Heart left ventricle (tissue), 16 donors: Measurements from ENCODE around the gene UBL7. TPM values are rescaled to one million over a fixed set of nuclear protein-coding genes. Genes with fewer than 3 reads are reported as not detected.
A peak's percentile ranks its signal among the peaks of the same experiment; 100 is the strongest.

Experiments used
- ATAC-seq, 4 donors: fragments of 200-7000 bp; cut with Tn5 transposase; one replicate each; pipeline ENCODE4 v1.9.1; 2020 to 2022; ENCODE audit warnings: moderate library complexity in 4 of 4, mild to moderate bottlenecking in 3 of 4, moderate number of reproducible peaks in 1 of 4
- DNase-seq, 5 donors: peaks; one replicate each; pipeline ENCODE4 v3.0.0-alpha.2; 2020
- H3K27ac ChIP-seq, 12 donors: fragments of 200-600 bp; sonication (generic) in 4 of 12; one replicate each; pipeline versions ENCODE4 v1.5.0 to v1.8.0; 2016 to 2022; ENCODE audit warnings: mild to moderate bottlenecking in 2 of 12
- H3K27me3 ChIP-seq, 9 donors: fragments of 200-600 bp; sonication (generic) in 2 of 9; one replicate each; pipeline versions ENCODE4 v1.5.1 to v1.8.0; 2016 to 2022; ENCODE audit warnings: mild to moderate bottlenecking in 3 of 9
- H3K36me3 ChIP-seq, 9 donors: fragments of 200-600 bp; sonication (generic) in 2 of 9; one replicate each; pipeline versions ENCODE4 v1.5.0 to v1.8.0; 2018 to 2022; ENCODE audit warnings: mild to moderate bottlenecking in 2 of 9
- H3K4me1 ChIP-seq, 12 donors: fragments of 200-600 bp; sonication (generic) in 4 of 12; one replicate each; pipeline versions ENCODE4 v1.5.0 to v1.8.0; 2016 to 2022; ENCODE audit warnings: mild to moderate bottlenecking in 3 of 12
- H3K4me3 ChIP-seq, 12 donors: fragments of 200-600 bp; sonication (generic) in 4 of 12; one replicate each; pipeline versions ENCODE4 v1.5.0 to v1.8.0; 2017 to 2022; ENCODE audit warnings: mild to moderate bottlenecking in 9 of 12, moderate library complexity in 4 of 12
- H3K9me3 ChIP-seq, 12 donors: fragments of 200-600 bp; sonication (generic) in 4 of 12; one replicate each; pipeline versions ENCODE4 v1.5.0 to v1.8.0; 2016 to 2022; ENCODE audit warnings: mild to moderate bottlenecking in 1 of 12
- CTCF ChIP-seq, 12 donors: fragments of 200-600 bp; sonication (generic) in 4 of 12; IDR thresholded peaks; one replicate each; pipeline versions ENCODE4 v1.5.0 to v1.8.0; 2018 to 2022; ENCODE audit warnings: antibody characterized with exemption in 12 of 12, mild to moderate bottlenecking in 5 of 12
- POLR2A ChIP-seq, 2 donors: fragments of 450-650 bp; IDR thresholded peaks; one replicate each; pipeline ENCODE4 v1.6.1; 2017; ENCODE audit warnings: antibody characterized with exemption in 2 of 2, mild to moderate bottlenecking in 2 of 2, moderate library complexity in 2 of 2
- WGBS, 4 donors: extraction: QIAGEN DNeasy Blood & Tissue Kit in 2 of 4; methylation state at CpG; one replicate each; pipeline versions ENCODE4 v1.1.5 to v1.1.7; 2013 to 2018; 5-methylcytosine and 5-hydroxymethylcytosine counted together
- intact Hi-C, 10 donors: fragments of 100-400 bp; cut with DNase I; formaldehyde crosslinking; loops; one replicate each; pipeline versions ENCODE4 v1.11.1 to v1.14.2; 2022
- long read RNA-seq, 3 donors: library from polyadenylated mRNA; unstranded; transcript quantifications; one replicate each; pipeline ENCODE4 v2.0.0, GENCODE V29; 2020 to 2021
- polyA plus RNA-seq, 2 donors: library from polyadenylated mRNA; stranded (reverse); fragments of 200-250 nt; gene quantifications; one replicate each; pipeline ENCODE4 v1.2.3, GENCODE V29; 2013
- total RNA-seq, 9 donors: library from RNA; depleted of rRNA in 2 of 9; stranded (reverse); fragments of >200 nt in 2 of 9; fragmentation: NEBNext Ultra II Directional in 3 of 9; extraction: Animal tissue kit (Norgen Biotek cat#: 25700) in 3 of 9; gene quantifications; one replicate each; pipeline versions ENCODE4 v1.1.0 to v1.2.4, GENCODE V29; 2016 to 2023
- donor health status: ischemic (EF 13 %, LVEDD 7.1; RV severe dilation, severe dysfunction).
- donor health status: healthy with polysubstance abuse.
- donor health status: DM: no; HTN: yes; CAD: no.
- donor health status: DM: no; HTN: no; CAD: no.
- donor health status: ischemic (EF 25% LVEDD 6.9; RV normal size, moderate dysfunction).
- donor health status: ischemic (EF 25% LVEDD 5.7; RV mildly dilated, moderate dysfunction).
- donor health status: healthy.
- donor health status: DM: yes; HTN: yes; CAD: no.
- donor health status: ischemic (EF 35%, LVEDD 5.7; RV mildly dilated, moderate dysfunction).
- donor health status: nonischemic (EF 11% LVEDD 7.7; RV severe dilation, severe dysfunction).
- donor health status: DM: yes; HTN: yes; CAD: no.
- donor health status: PGD.
- donor health status: ischemic (EF 29% LVEDD 5.4; RV normal size, mild dysfunction).
- donor health status: nonischemic (EF 23%, LVEDD 6.1; RV moderate dilation, normal function).

Gene UBL7, protein sequence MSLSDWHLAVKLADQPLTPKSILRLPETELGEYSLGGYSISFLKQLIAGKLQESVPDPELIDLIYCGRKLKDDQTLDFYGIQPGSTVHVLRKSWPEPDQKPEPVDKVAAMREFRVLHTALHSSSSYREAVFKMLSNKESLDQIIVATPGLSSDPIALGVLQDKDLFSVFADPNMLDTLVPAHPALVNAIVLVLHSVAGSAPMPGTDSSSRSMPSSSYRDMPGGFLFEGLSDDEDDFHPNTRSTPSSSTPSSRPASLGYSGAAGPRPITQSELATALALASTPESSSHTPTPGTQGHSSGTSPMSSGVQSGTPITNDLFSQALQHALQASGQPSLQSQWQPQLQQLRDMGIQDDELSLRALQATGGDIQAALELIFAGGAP
- total RNA-seq = 100 to 1,000 TPM in 1 of 9 donors, 10 to 100 TPM in 8; 40.6 to 102 (median 54.5) TPM
- polyA plus RNA-seq = 10 to 100 TPM; 45.4 to 45.5 TPM
- long read RNA-seq, donor 1, transcript UBL7-202 (11 exons, 1,427 nt) = minor isoform, 16 of 133 reads
- long read RNA-seq, donor 1, transcript UBL7-201 (11 exons, 1,360 nt) = major isoform, 62 of 133 reads
- long read RNA-seq, donor 1, partial matches to known transcripts = 16 of 133 reads
- long read RNA-seq, donor 1, other reads (novel, unspliced or antisense) = 36 of 133 reads
- long read RNA-seq, donor 2, transcript UBL7-202 (11 exons, 1,427 nt) = minor isoform, 77 of 335 reads
- long read RNA-seq, donor 2, transcript UBL7-201 (11 exons, 1,360 nt) = major isoform, 145 of 335 reads
- long read RNA-seq, donor 2, transcript UBL7-209 (11 exons, 1,720 nt) = minor isoform, 11 of 335 reads
- long read RNA-seq, donor 2, partial matches to known transcripts = 14 of 335 reads
- long read RNA-seq, donor 2, other reads (novel, unspliced or antisense) = 87 of 335 reads
- long read RNA-seq, donor 3, transcript UBL7-201 (11 exons, 1,360 nt) = major isoform, 28 of 61 reads
- long read RNA-seq, donor 3, transcript UBL7-202 (11 exons, 1,427 nt) = minor isoform, 11 of 61 reads
- long read RNA-seq, donor 3, partial matches to known transcripts = 4 of 61 reads
- long read RNA-seq, donor 3, other reads (novel, unspliced or antisense) = 15 of 61 reads

GRCh38 chr15:74460871-74461846 is at the start of gene UBL7:
UBL7 (minus strand) TSS chr15:74461160; CDS start chr15:74458867, 2,293 bp downstream.
- Histone ChIP-seq H3K4me3 (peak within 1 kb of the TSS; percentile 57 to 96 (median 78)), H3K36me3 (peaks cover 0 to 29% (median 23%) of the 10 kb centered on the region in 9 donors), H3K9me3 (peaks cover 0 to 9% (median 0%) of the 10 kb centered on the region in 12 donors), H3K4me1 (peaks cover 0 to 22% (median 11%) of the 10 kb centered on the region in 12 donors), H3K27ac (peak within 1 kb of the TSS; percentile 49 to 94 (median 86)), H3K27me3 (no peaks in the 10 kb centered on the region)
- WGBS, 4 donors = 0 to 1% (median 1%) methylated on average over 34 to 54 of the region's 54 CpGs
- TF ChIP-seq CTCF (IDR thresholded peaks at IDR 0.05) (peak in 5 of 12 donors; percentile 19 to 47 (median 32)), POLR2A (IDR thresholded peaks at IDR 0.05) (peak; percentile 27 to 88)
- DNase-seq (peak; percentile 97 to 98 (median 97)), ATAC-seq (peak; percentile 99 to 100 (median 100))
- intact Hi-C loops = loop anchor here in 9 of 10 donors (5.0 to 10.0 kb wide), 4 partner anchors 76 to 156 kb away; partner anchors contain the start of genes CLK3 (in 7 of the 9) and ARID3B (in 3 of the 9)

GRCh38 chr15:74506515-74506840 is 45.5 kb upstream of the UBL7 start:
- WGBS, 4 donors = 96 to 97% (median 97%) methylated on average over 4 of the region's 4 CpGs
- DNase-seq = no peak
- no peak for TF ChIP-seq CTCF (IDR thresholded peaks at IDR 0.05)
- TF ChIP-seq POLR2A (IDR thresholded peaks at IDR 0.05) = no peak
- no peaks in the 10 kb centered on the region for H3K27me3 ChIP-seq
- no peaks in the 10 kb centered on the region for H3K9me3 ChIP-seq
- intact Hi-C loops = no loop called here
- no peak overlapping the region for H3K27ac ChIP-seq
- ATAC-seq = no peak
- H3K36me3 ChIP-seq = peaks cover 0 to 5% (median 0%) of the 10 kb centered on the region in 9 donors
- no peak overlapping the region for H3K4me3 ChIP-seq
- peaks cover 0 to 9% (median 0%) of the 10 kb centered on the region in 12 donors for H3K4me1 ChIP-seq

GRCh38 chr15:74505837-74506514 is 45.0 kb upstream of the UBL7 start:
- 78 to 86% (median 83%) methylated on average over 6 of the region's 6 CpGs for WGBS, 4 donors

More at GRCh38 chr15:74505837-74506514, 45.0 kb upstream of the UBL7 start:
- no peak for TF ChIP-seq POLR2A (IDR thresholded peaks at IDR 0.05)
- no peak for TF ChIP-seq CTCF (IDR thresholded peaks at IDR 0.05)
- Histone ChIP-seq H3K27ac (no peak overlapping the region), H3K27me3 (no peaks in the 10 kb centered on the region), H3K4me1 (peaks cover 0 to 4% (median 0%) of the 10 kb centered on the region in 12 donors), H3K9me3 (no peaks in the 10 kb centered on the region), H3K36me3 (peaks cover 0 to 5% (median 0%) of the 10 kb centered on the region in 9 donors), H3K4me3 (no peak overlapping the region)
- intact Hi-C loops = no loop called here
- ATAC-seq (no peak), DNase-seq (no peak)
